HG02588 (cell line): ENCODE results near the gene ITGBL1.
A peak's percentile ranks its signal among the peaks of the same experiment; 100 is the strongest.

Source experiments
- ATAC-seq: cut with Tn5 transposase; IDR thresholded peaks from one replicate; pipeline ENCODE4 v1.9.1; 2021; ENCODE audit warnings: mild to moderate bottlenecking, moderate library complexity; ENCODE audit not compliant: unreplicated experiment

Gene ITGBL1

DNA sequence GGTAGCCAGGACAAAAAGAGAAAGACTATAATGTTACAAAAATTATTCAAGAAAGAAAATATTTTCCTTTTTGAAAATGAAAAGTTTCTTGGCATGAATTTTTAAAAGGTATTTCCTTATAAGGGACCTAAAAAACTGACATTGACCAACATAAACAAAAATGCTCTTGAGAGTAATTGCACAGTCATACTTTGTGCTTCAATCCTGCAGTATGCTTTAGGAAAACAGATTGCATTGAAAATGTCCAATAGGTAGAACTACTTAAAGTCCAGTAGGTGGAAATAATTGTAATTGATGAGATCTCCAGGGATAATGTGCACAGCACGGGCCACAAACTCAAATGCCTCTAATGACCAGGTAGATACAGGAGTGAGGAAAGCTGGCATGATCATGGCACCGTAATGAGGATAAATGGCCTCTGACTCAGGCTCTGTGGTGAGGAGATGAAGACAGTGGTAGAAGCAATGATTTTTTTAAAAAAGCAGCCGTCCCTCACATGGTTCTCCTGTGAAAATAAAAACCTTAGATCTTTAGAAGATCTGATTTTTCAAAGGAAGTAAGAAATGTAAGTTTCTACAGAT lies 278.0 kb downstream of the ITGBL1 start:
- ATAC-seq = no peak

GRCh38 chr13:101736566-101736965 lies 284.1 kb downstream of the ITGBL1 start:
- ATAC-seq = no peak

GRCh38 chr13:101738336-101738735 lies 285.9 kb downstream of the ITGBL1 start:
- ATAC-seq = no peak

GRCh38 chr13:101739382-101740178 lies 287.1 kb downstream of the ITGBL1 start:
- peak; percentile 92 for ATAC-seq

DNA sequence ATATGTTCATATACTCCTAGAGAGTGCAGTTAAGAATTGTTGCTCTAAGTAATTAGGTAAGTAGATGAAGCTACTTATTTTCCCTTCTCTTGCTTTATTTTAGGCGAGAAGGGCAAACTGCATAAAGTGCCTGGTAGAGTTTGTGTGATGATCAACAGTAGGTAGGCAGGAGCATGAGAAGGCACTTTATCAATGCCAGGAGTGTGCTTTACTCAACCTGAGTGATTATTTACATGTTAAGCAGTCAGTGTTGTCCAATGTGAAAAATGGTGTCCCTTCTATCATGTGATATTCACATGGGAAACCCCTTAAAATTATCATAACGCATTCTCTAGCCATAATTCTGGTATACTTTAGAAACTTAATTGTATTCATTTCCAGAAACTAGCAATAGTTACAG lies 294.0 kb downstream of the ITGBL1 start:
- ATAC-seq = no peak

DNA sequence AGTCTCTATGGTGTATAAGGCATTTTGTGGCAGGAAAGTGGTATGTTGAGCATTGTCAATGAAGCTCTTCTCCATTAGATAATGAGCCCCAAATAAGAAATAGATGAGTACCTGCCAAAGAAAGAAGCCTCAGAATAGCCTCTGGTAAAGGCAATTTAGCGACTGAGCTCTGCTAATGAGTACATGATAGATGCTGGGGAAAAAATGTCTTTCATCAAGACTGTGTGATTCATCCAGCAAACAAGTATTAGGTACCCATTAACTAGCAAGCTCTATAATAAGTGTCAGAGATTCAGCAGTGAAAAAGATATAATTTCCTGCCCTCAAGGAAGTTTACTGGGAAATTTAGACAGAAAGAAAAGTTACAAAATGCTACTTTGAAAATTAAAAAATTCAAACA lies 294.6 kb downstream of the ITGBL1 start:
- no peak for ATAC-seq

DNA sequence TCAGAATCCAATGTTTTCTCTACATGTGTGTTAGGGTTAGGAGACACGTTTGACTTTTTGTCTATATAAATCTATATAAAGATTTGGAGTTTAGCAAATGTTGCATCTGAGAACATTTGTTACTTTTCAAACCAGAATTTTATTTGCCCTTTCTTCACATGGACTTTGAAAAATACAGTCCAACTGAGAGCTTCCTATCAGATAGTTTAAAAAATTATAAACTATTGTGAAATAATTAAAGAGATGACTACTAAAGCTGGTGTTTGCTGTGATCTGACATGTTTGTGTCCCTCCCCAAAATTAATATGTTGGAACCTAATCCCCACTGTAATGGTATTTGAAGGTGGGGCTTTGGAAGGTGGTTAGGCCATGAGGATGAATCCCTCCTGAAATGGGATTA lies 297.1 kb downstream of the ITGBL1 start:
- no peak for ATAC-seq

- ATAC-seq = peak; percentile 86
Measured at GRCh38 chr13:101751488-101751887, 299.0 kb downstream of the ITGBL1 start.

GRCh38 chr13:101752432-101752831 lies 300.0 kb downstream of the ITGBL1 start:
- ATAC-seq = no peak

GRCh38 chr13:101755228-101755887 lies 302.9 kb downstream of the ITGBL1 start:
- no peak for ATAC-seq

DNA sequence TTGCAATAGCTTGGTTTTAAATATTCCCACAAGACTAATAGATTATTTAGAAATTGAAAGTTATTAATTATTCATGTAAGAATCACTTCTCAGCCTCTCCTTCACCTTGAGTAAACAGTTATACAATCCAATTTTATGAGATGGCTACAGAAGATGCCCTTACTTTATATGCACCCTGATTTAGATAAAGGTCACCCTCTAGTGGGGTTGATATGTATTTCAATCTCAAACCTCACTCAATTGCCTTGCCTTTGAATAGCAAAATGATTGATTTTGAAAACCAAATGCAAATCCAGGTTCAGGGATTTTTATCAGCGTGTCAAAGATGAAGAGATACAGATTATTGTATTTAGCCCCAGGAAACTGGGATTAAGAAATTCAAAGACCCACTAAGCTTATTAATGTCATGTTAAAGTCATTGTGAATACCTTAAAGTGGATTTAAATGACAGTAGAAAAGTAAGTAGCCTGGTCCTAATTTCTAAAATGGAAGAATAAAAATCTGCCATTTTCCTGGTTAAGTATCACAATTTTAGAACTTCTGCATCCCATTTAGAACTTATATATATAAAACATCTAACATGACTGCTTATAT lies 305.1 kb downstream of the ITGBL1 start:
- ATAC-seq = peak; percentile 80

GRCh38 chr13:101763191-101763590 lies 310.7 kb downstream of the ITGBL1 start:
- ATAC-seq = no peak
